ENCODE results near the gene CEACAM16.
"Not testable (repeated sequence)": the region's sequence is repeated elsewhere in the genome, so short reads cannot be mapped to it uniquely, and the experiment has no call there.

CEACAM16 gene

GRCh38 chr19:44682807-44683206, 16.1 kb upstream of the CEACAM16 start:
- TF ChIP-seq MYC (IDR thresholded peaks at IDR 0.05; ENCODE audit: low read depth, low read length) (no peak), MAX (IDR thresholded peaks at IDR 0.05; ENCODE audit: low read depth, low read length) (no peak), POLR2A (IDR thresholded peaks at IDR 0.05; ENCODE audit: extremely low read depth, insufficient read length) (no peak)
- TF ChIP-seq, protein P1, sequence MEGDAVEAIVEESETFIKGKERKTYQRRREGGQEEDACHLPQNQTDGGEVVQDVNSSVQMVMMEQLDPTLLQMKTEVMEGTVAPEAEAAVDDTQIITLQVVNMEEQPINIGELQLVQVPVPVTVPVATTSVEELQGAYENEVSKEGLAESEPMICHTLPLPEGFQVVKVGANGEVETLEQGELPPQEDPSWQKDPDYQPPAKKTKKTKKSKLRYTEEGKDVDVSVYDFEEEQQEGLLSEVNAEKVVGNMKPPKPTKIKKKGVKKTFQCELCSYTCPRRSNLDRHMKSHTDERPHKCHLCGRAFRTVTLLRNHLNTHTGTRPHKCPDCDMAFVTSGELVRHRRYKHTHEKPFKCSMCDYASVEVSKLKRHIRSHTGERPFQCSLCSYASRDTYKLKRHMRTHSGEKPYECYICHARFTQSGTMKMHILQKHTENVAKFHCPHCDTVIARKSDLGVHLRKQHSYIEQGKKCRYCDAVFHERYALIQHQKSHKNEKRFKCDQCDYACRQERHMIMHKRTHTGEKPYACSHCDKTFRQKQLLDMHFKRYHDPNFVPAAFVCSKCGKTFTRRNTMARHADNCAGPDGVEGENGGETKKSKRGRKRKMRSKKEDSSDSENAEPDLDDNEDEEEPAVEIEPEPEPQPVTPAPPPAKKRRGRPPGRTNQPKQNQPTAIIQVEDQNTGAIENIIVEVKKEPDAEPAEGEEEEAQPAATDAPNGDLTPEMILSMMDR (IDR thresholded peaks at IDR 0.05; ENCODE audit: low read depth, low read length) = no peak
- DNase-seq (ENCODE audit: low read depth) = no peak
- H3K4me3 ChIP-seq (ENCODE audit: low read depth, low read length) = no peak overlapping the region

DNA sequence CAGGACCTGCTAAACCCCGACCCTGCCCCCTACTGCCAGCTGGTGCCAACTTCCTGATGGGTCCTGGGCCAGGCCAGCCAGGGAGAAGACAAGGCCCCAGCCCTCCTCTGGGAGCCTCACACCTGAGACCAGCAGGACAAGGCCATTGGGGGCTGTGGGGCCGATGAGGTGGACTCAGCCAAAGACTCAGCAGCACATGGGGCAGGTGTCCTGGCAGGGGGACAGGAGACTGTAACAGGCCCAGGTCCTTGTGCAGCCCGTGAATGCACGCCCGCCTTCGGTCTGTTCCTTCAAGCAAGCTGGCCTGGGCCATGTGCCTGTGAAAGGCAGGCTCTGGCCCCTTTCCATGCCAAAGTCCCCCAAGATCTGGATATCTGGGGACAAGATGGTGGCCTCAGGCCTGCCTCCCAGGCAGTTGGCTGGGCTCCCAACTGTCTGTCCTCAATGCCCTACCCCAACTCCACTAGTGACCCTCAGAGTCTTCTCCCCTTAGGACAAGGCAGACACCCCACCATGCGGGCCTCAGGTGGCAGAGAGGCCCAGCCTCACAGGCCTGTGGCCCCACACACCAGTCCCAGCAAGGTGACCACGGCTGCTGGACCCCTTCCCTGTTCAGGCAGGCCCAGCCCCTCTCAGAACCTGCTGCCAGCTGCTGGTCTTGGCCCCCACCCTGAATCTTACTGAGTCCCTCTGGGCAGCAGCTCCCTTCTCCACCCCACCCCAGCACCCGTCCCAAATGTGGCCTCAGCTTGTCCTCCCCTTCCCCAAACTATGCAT, 15.3 kb upstream of the CEACAM16 start:
- TF ChIP-seq MAX (IDR thresholded peaks at IDR 0.05; ENCODE audit: low read depth, low read length) (no peak), MYC (IDR thresholded peaks at IDR 0.05; ENCODE audit: low read depth, low read length) (no peak), POLR2A (IDR thresholded peaks at IDR 0.05; ENCODE audit: extremely low read depth, insufficient read length) (no peak)
- TF ChIP-seq, protein P1 (IDR thresholded peaks at IDR 0.05; ENCODE audit: low read depth, low read length) = no peak
- H3K4me3 ChIP-seq (ENCODE audit: low read depth, low read length) = no peak overlapping the region
- no peak for DNase-seq (ENCODE audit: low read depth)

DNA sequence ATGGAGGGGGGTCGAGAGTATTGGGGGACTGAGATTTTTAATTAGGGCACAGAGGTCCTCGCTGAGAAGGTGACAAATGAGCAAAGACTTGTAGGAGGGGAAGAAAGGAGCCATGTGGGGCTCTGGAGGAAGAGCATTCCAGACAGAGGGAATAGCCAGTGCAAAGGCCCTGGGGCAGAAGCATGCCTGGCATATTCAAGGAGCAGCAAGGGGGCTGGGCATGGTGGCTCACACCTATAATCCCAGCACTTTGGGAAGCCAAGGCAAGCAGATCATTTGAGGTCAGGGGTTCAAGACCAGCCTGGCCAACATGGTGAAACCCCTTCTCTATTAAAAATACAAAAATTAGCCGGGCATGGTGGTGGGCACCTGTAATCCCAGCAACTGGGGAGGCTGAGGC, 14.6 kb upstream of the CEACAM16 start:
- H3K4me3 ChIP-seq (ENCODE audit: low read depth, low read length); DNase-seq (ENCODE audit: low read depth): not testable (repeated sequence)

DNA sequence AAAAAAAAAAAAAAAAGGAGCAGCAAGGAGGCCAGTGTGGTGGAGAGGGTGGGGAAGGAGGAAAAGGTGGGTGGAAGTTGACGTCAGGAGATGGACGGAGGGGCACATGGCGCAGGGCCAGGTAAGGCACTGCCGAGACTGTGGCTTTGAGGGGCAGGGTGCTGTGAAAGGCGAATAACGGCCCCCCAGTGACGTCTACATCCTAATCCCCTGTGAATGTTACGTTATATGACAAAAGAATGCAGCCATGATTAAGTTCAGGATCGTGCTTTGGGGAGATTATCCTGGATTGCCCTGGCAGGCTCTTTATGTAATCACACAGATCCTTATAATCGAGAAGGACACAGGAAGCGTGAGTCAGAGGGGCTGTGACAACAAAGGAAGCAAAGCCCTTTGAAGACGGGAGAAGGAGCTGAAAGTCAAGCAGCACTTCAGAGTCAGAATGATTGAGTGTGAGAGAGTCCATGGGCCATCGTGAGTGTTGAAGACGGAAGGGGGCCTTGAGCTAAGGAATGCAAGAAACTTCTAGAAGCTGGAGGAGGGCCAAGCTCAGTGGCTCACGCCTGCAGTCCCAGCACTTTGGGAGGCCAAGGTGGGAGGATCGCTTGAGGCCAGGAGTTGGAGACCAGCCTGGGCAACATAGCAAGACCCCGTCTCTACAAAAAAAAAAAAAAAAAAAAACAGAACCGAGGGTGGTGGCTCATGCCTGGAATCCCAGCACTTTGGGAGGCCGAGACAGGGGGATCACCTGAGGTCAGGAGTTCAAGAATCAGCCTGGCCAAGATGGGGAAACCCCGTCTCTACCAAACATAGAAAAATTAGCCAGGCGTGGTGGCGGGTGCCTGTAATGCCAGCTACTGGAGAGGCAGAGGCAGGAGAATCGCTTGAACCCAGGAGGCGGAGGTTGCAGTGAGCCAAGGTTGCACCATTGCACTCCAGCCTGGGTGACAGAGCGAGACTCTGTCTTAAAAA, 13.8 kb upstream of the CEACAM16 start:
- no peak overlapping the region for H3K4me3 ChIP-seq (ENCODE audit: low read depth, low read length)
- TF ChIP-seq, protein P1 (IDR thresholded peaks at IDR 0.05; ENCODE audit: low read depth, low read length) = no peak
- TF ChIP-seq POLR2A (IDR thresholded peaks at IDR 0.05; ENCODE audit: extremely low read depth, insufficient read length) (no peak), MAX (IDR thresholded peaks at IDR 0.05; ENCODE audit: low read depth, low read length) (no peak), MYC (IDR thresholded peaks at IDR 0.05; ENCODE audit: low read depth, low read length) (no peak)
- peak; percentile 43 for DNase-seq (ENCODE audit: low read depth)

DNA sequence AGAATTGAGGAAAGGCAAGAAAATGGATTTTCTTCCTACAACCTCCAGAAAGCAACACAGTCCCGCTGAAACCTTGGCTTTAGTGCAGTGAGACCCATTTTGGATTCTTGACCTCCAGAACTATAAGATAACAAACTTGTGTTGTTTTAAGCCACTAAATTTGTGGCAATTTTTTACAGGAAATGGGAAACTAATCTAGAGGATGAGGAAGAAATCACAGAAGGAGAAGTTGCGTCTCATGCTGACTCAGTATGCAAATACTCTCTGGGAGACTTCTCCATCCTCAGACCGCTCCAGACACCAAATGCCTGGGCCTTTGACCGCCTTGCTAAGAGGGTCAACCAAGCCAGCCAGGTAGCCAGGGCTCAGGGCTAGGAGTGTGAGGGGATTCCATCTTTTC, 13.1 kb upstream of the CEACAM16 start:
- H3K4me3 ChIP-seq (ENCODE audit: low read depth, low read length) = no peak overlapping the region
- TF ChIP-seq MYC (IDR thresholded peaks at IDR 0.05; ENCODE audit: low read depth, low read length) = no peak
- no peak for TF ChIP-seq POLR2A (IDR thresholded peaks at IDR 0.05; ENCODE audit: extremely low read depth, insufficient read length)
- DNase-seq (ENCODE audit: low read depth) = no peak

DNA sequence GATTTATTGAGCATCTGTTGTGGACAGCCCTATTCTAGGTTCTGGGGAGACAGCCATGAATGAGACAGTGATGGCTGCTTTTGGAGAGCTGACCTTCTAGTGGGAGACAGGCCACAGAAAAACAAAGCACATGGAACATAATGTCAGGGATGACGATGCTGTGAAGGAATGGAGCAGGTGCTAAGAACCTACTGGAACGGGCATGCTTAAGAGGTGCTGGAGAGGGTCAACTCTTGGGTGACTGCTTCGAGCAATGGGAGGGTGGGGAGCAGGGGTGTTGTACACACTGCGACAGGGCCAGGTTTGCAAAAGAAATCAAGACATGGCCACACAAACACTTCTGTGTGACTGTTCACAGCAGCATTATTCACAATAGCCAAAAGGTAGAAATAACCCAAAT, 12.1 kb upstream of the CEACAM16 start:
- DNase-seq (ENCODE audit: low read depth) = no peak
- H3K4me3 ChIP-seq (ENCODE audit: low read depth, low read length) = no peak overlapping the region
- no peak for TF ChIP-seq POLR2A (IDR thresholded peaks at IDR 0.05; ENCODE audit: extremely low read depth, insufficient read length)
- TF ChIP-seq, protein P1 (IDR thresholded peaks at IDR 0.05; ENCODE audit: low read depth, low read length) = no peak
- TF ChIP-seq MAX (IDR thresholded peaks at IDR 0.05; ENCODE audit: low read depth, low read length) = no peak
- TF ChIP-seq MYC (IDR thresholded peaks at IDR 0.05; ENCODE audit: low read depth, low read length) = no peak

Data from NB4 (cell line).